CD4-positive, alpha-beta T cell (primary cell): ENCODE measurements around the gene PPAN. TPM values are rescaled to one million over a fixed set of nuclear protein-coding genes. Genes with fewer than 3 reads are reported as not detected.
A peak's percentile ranks its signal among the peaks of the same experiment; 100 is the strongest.

Experiments
- ATAC-seq: fragments of 200-7000 bp; cut with Tn5 transposase; one replicate; pipeline ENCODE4 v1.10.0; 2022; ENCODE audit warnings: mild to moderate bottlenecking; ENCODE audit not compliant: poor library complexity
- CTCF ChIA-PET: fragments of 350-600 bp; sonication (Branson Sonifier 250); formaldehyde crosslinking; loops from one replicate; lab custom pipeline; 2021; ENCODE audit warnings: antibody characterized with exemption, inconsistent platforms; lab: Charles Lee
- POLR2A ChIA-PET: fragments of 350-600 bp; sonication (Branson Sonifier 250); formaldehyde crosslinking; loops from one replicate; lab custom pipeline; 2021; ENCODE audit warnings: antibody characterized with exemption, inconsistent platforms; lab: Charles Lee
- DNase-seq, 14 experiments: peaks; one replicate each; pipeline ENCODE4 v3.0.0-alpha.2; 2013 to 2020; ENCODE audit warnings: mixed read lengths in 2 of 14
- H3K27ac ChIP-seq, 2 donors: one replicate each; pipeline versions ENCODE4 v1.5.1 to v1.7.0; 2013; ENCODE audit warnings: low read length in 2 of 2, low read depth in 1 of 2, mild to moderate bottlenecking in 1 of 2
- H3K27me3 ChIP-seq, 2 experiments: 1 replicate in 1 of 2; 2 replicates in 1 of 2; pipeline versions ENCODE4 v1.6.1 to v1.7.0; 2013; ENCODE audit warnings: low read length in 2 of 2, control low read depth in 1 of 2, mild to moderate bottlenecking in 1 of 2, moderate library complexity in 1 of 2; ENCODE audit not compliant: insufficient read depth in 2 of 2, control insufficient read depth in 1 of 2
- H3K36me3 ChIP-seq: one replicate; pipeline ENCODE4 v1.6.1; 2013; ENCODE audit warnings: low read length, control low read depth; ENCODE audit not compliant: insufficient read depth
- H3K4me1 ChIP-seq: one replicate; pipeline ENCODE4 v1.6.1; 2013; ENCODE audit warnings: low read length, control low read depth; ENCODE audit not compliant: insufficient read depth
- H3K4me3 ChIP-seq: one replicate; pipeline ENCODE4 v1.5.1; 2013; ENCODE audit warnings: mild to moderate bottlenecking, low read length, moderate library complexity
- H3K9me3 ChIP-seq, 2 experiments: 1 replicate in 1 of 2; 2 replicates in 1 of 2; pipeline versions ENCODE4 v1.6.1 to v1.7.0; 2013; ENCODE audit warnings: low read length in 2 of 2, mild to moderate bottlenecking in 2 of 2, control low read depth in 1 of 2, moderate library complexity in 1 of 2; ENCODE audit not compliant: control insufficient read depth in 1 of 2, insufficient read depth in 1 of 2
- H3K27ac Mint-ChIP-seq: one replicate; pipeline ENCODE4 v1.8.0; 2020; ENCODE audit warnings: mixed read lengths
- H3K27me3 Mint-ChIP-seq: one replicate; pipeline ENCODE4 v1.8.0; 2021; ENCODE audit warnings: mixed read lengths
- H3K36me3 Mint-ChIP-seq: one replicate; pipeline ENCODE4 v1.8.0; 2021; ENCODE audit warnings: low read depth, mixed read lengths
- H3K4me1 Mint-ChIP-seq: one replicate; pipeline ENCODE4 v1.8.0; 2021; ENCODE audit warnings: low read depth, mixed read lengths
- H3K4me3 Mint-ChIP-seq: one replicate; pipeline ENCODE4 v1.8.0; 2020; ENCODE audit warnings: mild to moderate bottlenecking, mixed read lengths
- H3K9me3 Mint-ChIP-seq: one replicate; pipeline ENCODE4 v1.8.0; 2020; ENCODE audit warnings: mixed read lengths
- intact Hi-C, 2 experiments: fragments of 100-400 bp; cut with DNase I in 1 of 2; cut with micrococcal nuclease in 1 of 2; formaldehyde crosslinking; loops; one replicate each; pipeline versions ENCODE4 v1.15.1 to v1.9.0; 2023 to 2025; cut with DNase I, micrococcal nuclease
- polyA plus RNA-seq, 2 donors: library from polyadenylated mRNA; unstranded; fragments of 120-200 nt; gene quantifications; one replicate each; pipeline ENCODE4 v1.2.1, GENCODE V29; 2013
- total RNA-seq, 174 experiments: library from RNA in 2 of 174; stranded (reverse) in 2 of 174; gene quantifications; one replicate each; pipeline ENCODE4 v1.2.3 and lab custom pipeline; 2021 to 2026
- TF ChIP-seq, protein P1 (sequence below): fragments of 200-600 bp; IDR thresholded peaks from one replicate; pipeline ENCODE4 v1.8.0; 2022; ENCODE audit warnings: antibody characterized with exemption, mild to moderate bottlenecking

The PPAN gene, protein sequence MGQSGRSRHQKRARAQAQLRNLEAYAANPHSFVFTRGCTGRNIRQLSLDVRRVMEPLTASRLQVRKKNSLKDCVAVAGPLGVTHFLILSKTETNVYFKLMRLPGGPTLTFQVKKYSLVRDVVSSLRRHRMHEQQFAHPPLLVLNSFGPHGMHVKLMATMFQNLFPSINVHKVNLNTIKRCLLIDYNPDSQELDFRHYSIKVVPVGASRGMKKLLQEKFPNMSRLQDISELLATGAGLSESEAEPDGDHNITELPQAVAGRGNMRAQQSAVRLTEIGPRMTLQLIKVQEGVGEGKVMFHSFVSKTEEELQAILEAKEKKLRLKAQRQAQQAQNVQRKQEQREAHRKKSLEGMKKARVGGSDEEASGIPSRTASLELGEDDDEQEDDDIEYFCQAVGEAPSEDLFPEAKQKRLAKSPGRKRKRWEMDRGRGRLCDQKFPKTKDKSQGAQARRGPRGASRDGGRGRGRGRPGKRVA
- total RNA-seq (100 to 1,000 TPM; 119 to 127 TPM), total RNA-seq (lab: John Stamatoyannopoulos, UW) (7.3 to 48.7 (median 15.9) reads per million in 172 experiments)
- polyA plus RNA-seq (2013, experiment 1 of 2) = 45.0 TPM
- 61.2 TPM for polyA plus RNA-seq (2013, experiment 2 of 2)

DNA sequence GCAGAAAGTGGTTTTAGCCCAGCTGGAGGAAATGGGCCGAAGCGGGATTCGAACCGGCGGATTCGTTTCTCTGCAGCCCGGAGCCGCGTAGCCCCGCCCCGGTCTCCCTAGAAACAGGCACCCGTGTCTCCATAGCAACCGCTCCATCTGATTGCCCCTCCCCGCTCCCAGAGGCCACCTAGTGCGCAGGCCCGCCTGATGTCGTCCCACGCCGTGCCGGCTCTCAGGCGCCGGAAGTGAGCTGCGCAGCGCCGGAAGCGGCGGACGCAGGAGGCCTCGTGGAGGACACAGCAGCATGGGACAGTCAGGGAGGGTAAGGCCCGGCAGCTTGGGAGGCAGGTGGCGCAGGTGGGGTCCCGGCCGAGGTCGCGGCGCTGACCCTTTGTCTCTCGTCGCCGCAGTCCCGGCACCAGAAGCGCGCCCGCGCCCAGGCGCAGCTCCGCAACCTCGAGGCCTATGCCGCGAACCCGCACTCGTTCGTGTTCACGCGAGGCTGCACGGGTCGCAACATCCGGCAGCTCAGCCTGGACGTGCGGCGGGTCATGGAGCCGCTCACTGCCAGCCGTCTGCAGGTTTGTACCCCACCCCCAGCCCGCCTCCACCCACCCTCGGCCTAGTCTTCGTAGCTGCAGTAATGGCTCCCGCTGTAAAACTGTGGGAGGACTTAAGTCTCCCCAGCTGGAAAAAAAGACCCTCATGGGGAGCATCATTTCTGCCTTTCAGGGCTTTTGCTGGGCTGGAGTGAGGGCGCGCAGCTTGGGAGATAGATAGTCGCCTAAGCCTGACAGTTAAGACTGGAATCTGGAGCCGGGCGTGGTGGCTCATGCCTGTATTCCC is at the start of gene PPAN:
Gene PPAN (plus strand): TSS at position 263 of the 837 bp plus-strand sequence. CDS start 33 bp downstream, at position 296.
- H3K9me3 Mint-ChIP-seq = no peaks in the 10 kb centered on the region
- intact Hi-C loops = loop anchor here (5.0 to 10.0 kb wide), 3 partner anchors 86 to 298 kb away; partner anchors contain the start of genes CDC37 (in 1 of the 2), DNMT1 (in 1 of the 2) and MRPL4 (in 1 of the 2)
- Histone ChIP-seq H3K27me3 (no peaks in the 10 kb centered on the region), H3K36me3 (peaks cover 44% of the 10 kb centered on the region), H3K9me3 (no peaks in the 10 kb centered on the region), H3K4me3 (peak within 1 kb of the TSS; percentile 73), H3K4me1 (peaks cover 86% of the 10 kb centered on the region), H3K27ac (peak within 1 kb of the TSS; percentile 94 to 98)
- ChIA-PET CTCF (interaction anchor here (0.6 to 1.5 kb wide), 3 partner anchors 10 to 176 kb away, joined by 3 to 6 read pairs (median 4); no protein-coding TSS in a partner anchor), POLR2A (interaction anchor here (0.7 to 6.0 kb wide), 11 partner anchors 10 to 227 kb away, joined by 3 to 80 read pairs (median 5); partner anchors contain the start of genes EIF3G and RAVER1)
- TF ChIP-seq, protein P1, sequence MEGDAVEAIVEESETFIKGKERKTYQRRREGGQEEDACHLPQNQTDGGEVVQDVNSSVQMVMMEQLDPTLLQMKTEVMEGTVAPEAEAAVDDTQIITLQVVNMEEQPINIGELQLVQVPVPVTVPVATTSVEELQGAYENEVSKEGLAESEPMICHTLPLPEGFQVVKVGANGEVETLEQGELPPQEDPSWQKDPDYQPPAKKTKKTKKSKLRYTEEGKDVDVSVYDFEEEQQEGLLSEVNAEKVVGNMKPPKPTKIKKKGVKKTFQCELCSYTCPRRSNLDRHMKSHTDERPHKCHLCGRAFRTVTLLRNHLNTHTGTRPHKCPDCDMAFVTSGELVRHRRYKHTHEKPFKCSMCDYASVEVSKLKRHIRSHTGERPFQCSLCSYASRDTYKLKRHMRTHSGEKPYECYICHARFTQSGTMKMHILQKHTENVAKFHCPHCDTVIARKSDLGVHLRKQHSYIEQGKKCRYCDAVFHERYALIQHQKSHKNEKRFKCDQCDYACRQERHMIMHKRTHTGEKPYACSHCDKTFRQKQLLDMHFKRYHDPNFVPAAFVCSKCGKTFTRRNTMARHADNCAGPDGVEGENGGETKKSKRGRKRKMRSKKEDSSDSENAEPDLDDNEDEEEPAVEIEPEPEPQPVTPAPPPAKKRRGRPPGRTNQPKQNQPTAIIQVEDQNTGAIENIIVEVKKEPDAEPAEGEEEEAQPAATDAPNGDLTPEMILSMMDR = no peak
- H3K36me3 Mint-ChIP-seq = peaks cover 49% of the 10 kb centered on the region
- DNase-seq = peak; percentile 94 to 100 (median 98)
- peak within 1 kb of the TSS; percentile 93 for H3K4me3 Mint-ChIP-seq
- peak within 1 kb of the TSS; percentile 95 for H3K27ac Mint-ChIP-seq
- H3K27me3 Mint-ChIP-seq = no peaks in the 10 kb centered on the region
- peaks cover 58% of the 10 kb centered on the region for H3K4me1 Mint-ChIP-seq
- peak; percentile 59 for ATAC-seq

DNA sequence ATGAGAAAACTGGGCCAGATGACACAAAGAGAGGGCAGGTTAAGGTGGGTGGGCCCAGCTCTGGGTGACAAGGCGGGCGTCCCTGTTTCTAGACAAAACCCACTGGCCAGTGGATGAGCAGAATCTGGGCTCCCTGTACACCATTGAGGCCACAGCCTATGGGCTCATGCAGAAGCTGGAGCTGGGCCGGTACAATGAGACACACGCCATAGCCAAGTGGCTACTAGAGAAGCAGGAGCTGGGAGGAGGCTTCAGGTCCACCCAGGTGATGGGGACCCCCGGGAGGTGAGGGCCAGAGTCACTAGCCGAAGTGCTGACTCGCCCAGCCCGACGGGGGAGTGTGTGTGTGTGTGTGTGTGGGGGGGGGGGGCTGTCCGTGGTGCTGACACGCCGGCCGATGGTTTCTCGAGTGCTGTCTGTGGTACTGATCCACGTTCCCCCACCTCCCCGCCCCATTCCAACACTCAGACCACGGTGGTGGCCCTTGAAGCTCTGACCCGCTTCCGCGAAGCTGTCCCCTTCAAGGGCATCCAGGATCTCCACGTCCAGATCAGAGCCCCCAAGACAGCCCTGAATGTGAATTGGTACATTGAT is 44.3 kb upstream of the PPAN start:
- Histone ChIP-seq H3K9me3 (no peaks in the 10 kb centered on the region), H3K27me3 (peaks cover 4 to 8% of the 10 kb centered on the region in 2 experiments), H3K36me3 (no peaks in the 10 kb centered on the region), H3K4me1 (no peaks in the 10 kb centered on the region), H3K4me3 (no peak overlapping the region), H3K27ac (no peak overlapping the region)
- Mint-ChIP-seq H3K4me1 (no peaks in the 10 kb centered on the region), H3K27me3 (peaks cover 22% of the 10 kb centered on the region), H3K36me3 (no peaks in the 10 kb centered on the region), H3K4me3 (no peak overlapping the region), H3K9me3 (no peaks in the 10 kb centered on the region), H3K27ac (no peak overlapping the region)
- intact Hi-C loops = no loop called here
- ATAC-seq (no peak), DNase-seq (no peak)
- CTCF ChIA-PET = no interaction called here
- TF ChIP-seq, protein P1 = no peak
- POLR2A ChIA-PET = no interaction called here

DNA sequence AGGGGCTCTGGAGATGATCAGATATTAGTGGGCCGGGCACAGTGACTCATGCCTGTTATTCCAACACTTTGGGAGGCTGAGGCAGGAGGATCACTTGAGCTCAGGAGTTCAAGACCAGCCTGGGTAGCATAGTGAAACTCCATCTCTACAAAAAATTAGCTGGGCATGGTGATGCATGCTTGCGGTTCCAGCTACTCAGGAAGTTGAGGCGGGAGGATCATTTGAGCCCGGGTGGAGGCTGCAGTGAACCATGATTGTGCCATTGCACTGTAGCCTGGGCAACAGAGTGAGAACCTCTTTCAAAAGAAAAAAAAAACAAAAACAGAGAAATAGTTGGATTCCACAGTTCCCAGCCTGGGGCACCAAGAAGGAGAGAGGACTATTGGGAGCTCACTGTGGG is 38.0 kb upstream of the PPAN start:
- Histone ChIP-seq H3K4me3 (no peak overlapping the region), H3K4me1 (peaks cover 7% of the 10 kb centered on the region), H3K36me3 (no peaks in the 10 kb centered on the region), H3K27me3 (no peaks in the 10 kb centered on the region), H3K27ac (no peak overlapping the region), H3K9me3 (peaks cover 0 to 4% of the 10 kb centered on the region in 2 experiments)
- DNase-seq (peak in 1 of 14 experiments; percentile 18), ATAC-seq (no peak)
- Mint-ChIP-seq H3K36me3 (no peaks in the 10 kb centered on the region), H3K9me3 (no peaks in the 10 kb centered on the region), H3K4me1 (peaks cover 10% of the 10 kb centered on the region), H3K27ac (no peak overlapping the region), H3K27me3 (peaks cover 11% of the 10 kb centered on the region), H3K4me3 (no peak overlapping the region)
- TF ChIP-seq, protein P1 = no peak
- intact Hi-C loops = no loop called here
- POLR2A ChIA-PET = no interaction called here
- CTCF ChIA-PET = no interaction called here
